Pulmonary artery endothelial cell (primary cell): ENCODE results near the gene POLD3. TPM values are rescaled to one million over a fixed set of nuclear protein-coding genes. Genes with fewer than 3 reads are reported as not detected.
"Not testable (repeated sequence)": the region's sequence is repeated elsewhere in the genome, so short reads cannot be mapped to it uniquely, and the experiment has no call there.

ENCODE experiments used
- DNase-seq: peaks from one replicate; pipeline ENCODE4 v3.0.0-alpha.2; 2011; ENCODE audit warnings: low read depth, low spot score
- total RNA-seq: library from RNA; depleted of rRNA; stranded (reverse); fragments of >200 nt; gene quantifications from 2 replicates; pipeline ENCODE4 v1.2.3, GENCODE V29; 2014

The POLD3 gene
- total RNA-seq, 1 donor from 2014 or later: 11.7 TPM

- peak; percentile 65 for DNase-seq
Observed at GRCh38 chr11:74636630-74637184, 44.3 kb downstream of the POLD3 start.

- no peak for DNase-seq
Observed at GRCh38 chr11:74637700-74638099, 45.3 kb downstream of the POLD3 start.

- no peak for DNase-seq
Observed at GRCh38 chr11:74638869-74639268, 46.5 kb downstream of the POLD3 start.

GRCh38 chr11:74639533-74639932, 47.2 kb downstream of the POLD3 start:
- DNase-seq: no peak

GRCh38 chr11:74641289-74641688, 48.9 kb downstream of the POLD3 start:
- DNase-seq: no peak

- no peak for DNase-seq
Observed at GRCh38 chr11:74641905-74642304, 49.5 kb downstream of the POLD3 start.

GRCh38 chr11:74642912-74643311, 50.5 kb downstream of the POLD3 start:
- no peak for DNase-seq

- no peak for DNase-seq
Observed at GRCh38 chr11:74644081-74644480, 51.7 kb downstream of the POLD3 start.

- DNase-seq: no peak
Observed at GRCh38 chr11:74646215-74646614, 53.8 kb downstream of the POLD3 start.

GRCh38 chr11:74646954-74647353, 54.6 kb downstream of the POLD3 start:
- DNase-seq: no peak

GRCh38 chr11:74647404-74647803, 55.0 kb downstream of the POLD3 start:
- no peak for DNase-seq

- no peak for DNase-seq
Observed at GRCh38 chr11:74647831-74648230, 55.4 kb downstream of the POLD3 start.

GRCh38 chr11:74648894-74649293, 56.5 kb downstream of the POLD3 start:
- DNase-seq: no peak

- DNase-seq: no peak
Observed at GRCh38 chr11:74650498-74650897, 58.1 kb downstream of the POLD3 start.

- no peak for DNase-seq
Observed at GRCh38 chr11:74654976-74655375, 62.6 kb downstream of the POLD3 start.

GRCh38 chr11:74659124-74659523, 66.7 kb downstream of the POLD3 start:
- not testable (repeated sequence) for DNase-seq

GRCh38 chr11:74662487-74663103, 70.2 kb downstream of the POLD3 start:
- no peak for DNase-seq

GRCh38 chr11:74663315-74663714, 70.9 kb downstream of the POLD3 start:
- DNase-seq: no peak

- no peak for DNase-seq
Observed at GRCh38 chr11:74669211-74670160, 77.1 kb downstream of the POLD3 start.

GRCh38 chr11:74670171-74670570, 77.8 kb downstream of the POLD3 start:
- DNase-seq: no peak

- DNase-seq: no peak
Observed at GRCh38 chr11:74671520-74672196, 79.3 kb downstream of the POLD3 start.
